GM21529 (cell line): ENCODE data around the gene CELF2.
"Not testable (repeated sequence)": the region's sequence is repeated elsewhere in the genome, so short reads cannot be mapped to it uniquely, and the experiment has no call there.

Experiments
- ATAC-seq: cut with Tn5 transposase; IDR thresholded peaks from one replicate; pipeline ENCODE4 v1.9.1; 2021; ENCODE audit not compliant: unreplicated experiment

The CELF2 gene

DNA sequence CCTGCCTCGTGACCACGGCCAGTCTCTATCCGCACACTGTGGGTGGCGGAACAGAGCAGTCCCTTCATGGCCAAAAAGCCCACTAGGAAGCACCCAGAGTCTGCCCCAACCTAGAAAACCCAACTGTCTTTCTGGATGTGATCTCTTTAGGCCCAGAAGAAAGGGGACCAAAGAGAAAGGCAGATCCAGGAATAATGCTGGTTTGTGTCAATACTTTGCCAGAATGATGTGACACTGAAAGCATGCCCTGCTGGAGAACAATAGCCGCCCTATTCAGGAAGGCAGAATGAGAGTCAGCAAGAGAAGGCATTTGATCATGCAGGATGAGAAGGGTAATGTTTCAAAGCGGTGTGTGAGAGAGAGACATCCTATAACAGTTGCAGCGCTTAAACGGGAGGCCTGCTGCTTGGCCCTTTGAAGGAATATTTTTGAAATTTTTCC lies 319.1 kb downstream of the CELF2 start:
- no peak for ATAC-seq

DNA sequence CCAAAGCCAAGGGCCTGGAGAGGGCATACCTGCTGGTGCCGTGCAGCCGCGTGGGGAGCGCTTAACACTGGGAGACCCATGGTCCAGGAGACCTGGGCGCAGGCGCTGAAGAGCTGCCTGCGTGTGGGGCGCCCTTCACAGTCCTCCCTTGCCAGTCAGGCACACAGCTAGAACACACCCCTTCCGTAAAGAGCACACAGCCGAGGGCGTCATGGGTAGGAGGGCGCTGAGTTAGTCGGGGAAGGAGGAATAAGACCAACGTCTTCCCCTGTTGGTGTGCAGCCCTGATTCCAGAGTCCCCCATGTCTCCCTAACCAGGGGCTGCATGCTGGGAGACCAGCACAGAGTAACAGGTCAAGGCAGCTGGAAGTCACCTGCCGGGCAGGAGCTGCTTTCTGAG lies 319.8 kb downstream of the CELF2 start:
- ATAC-seq = peak; percentile 40

DNA sequence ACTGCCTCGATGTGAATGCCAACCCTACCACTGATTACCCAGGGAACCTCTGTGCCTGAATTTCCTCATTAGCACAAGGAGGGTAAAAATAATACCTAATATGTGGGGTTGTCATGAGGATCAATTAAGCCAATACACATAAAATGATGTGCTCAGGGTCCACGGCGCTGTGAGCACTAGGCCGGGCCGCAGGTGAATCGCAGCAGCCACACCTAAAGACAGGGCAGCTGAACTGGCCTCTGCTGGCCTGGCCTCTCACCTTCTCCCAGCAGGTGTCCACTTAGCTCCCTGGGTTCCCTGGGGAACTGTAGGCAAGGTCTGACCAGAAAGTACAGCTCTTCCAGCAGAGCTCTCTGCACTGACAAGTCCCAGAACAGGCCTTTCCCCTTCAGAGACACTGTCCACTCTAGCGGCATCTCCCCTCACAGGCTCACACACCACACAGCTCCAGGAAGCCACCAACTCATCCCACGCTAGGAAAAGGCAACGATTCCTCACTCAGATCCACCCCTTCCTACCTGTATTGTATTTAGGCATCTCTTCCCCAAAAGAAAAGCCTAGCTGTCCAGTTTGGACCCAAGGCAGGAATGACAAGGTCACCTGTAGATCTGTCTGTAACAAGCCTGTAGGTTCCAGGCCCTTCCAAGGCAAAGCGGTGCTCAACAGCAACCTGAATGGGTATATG lies 320.6 kb downstream of the CELF2 start:
- no peak for ATAC-seq

DNA sequence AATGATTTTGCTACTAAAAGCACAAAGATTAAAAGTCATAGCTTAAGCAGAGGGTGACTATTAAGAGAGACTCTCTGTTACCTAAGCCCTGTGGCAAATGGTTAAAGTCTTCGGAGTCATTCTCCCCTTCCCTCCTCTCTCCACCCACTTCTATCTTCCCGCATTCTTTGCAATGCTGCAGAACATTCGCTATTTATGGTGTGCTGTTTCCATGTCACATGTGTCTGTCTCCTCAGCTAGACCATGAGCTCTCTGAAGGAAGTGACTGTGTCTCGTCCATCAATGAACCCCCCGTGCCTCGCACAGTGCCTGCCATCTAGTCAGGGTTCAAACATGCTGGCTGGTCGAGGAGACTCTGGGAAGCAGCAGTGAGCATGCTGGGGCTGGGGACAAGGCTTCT lies 321.3 kb downstream of the CELF2 start:
- no peak for ATAC-seq

DNA sequence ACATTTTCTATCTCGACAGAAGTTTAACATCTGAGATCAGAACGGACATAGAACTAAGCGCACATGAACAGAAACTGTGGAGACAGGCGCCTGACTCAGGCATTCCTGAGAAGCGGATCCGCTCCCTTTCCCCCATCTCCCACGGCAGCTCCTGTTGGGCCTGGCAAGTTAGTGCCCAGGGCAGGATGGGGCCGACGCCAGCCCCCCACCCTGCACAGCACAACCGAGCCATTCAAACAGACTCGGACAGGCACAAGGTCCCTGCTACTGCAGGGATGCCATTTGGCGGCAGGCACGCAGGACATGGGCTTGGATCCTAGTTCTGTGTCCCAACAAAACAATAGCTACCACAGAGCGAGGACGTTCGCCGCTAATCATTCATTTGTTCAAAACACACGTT lies 322.0 kb downstream of the CELF2 start:
- ATAC-seq = no peak

DNA sequence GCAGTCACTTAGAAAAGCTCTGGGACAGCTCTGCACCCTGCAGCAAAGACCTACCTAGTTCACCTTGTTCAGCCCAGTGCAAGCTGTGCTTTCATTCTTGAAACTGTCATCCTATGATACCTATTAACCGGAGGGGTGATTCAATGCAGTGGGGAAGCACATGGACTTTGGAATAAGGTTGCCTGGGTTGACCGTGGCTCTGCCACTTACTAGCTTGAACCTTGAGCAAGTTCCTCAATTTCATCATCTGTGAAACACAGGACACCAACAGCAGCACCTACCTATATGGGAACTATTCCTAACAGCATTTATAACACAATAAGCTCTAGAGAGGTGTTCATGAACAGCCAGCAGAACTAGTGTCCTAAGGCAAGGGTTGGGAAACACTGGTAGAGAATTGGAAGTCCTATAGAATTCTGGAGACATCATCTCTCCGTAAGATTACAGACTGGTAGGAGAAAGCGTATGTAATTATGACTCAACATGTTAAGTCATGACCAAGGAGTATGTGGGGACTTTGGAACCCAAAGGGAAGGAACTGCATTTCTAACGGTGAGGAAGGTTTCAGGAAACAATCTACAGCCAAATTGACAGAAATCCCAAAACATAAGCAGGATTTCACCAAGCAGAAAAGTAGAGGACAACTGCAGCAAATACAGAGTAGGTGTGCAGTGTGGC lies 323.8 kb downstream of the CELF2 start:
- ATAC-seq = no peak

DNA sequence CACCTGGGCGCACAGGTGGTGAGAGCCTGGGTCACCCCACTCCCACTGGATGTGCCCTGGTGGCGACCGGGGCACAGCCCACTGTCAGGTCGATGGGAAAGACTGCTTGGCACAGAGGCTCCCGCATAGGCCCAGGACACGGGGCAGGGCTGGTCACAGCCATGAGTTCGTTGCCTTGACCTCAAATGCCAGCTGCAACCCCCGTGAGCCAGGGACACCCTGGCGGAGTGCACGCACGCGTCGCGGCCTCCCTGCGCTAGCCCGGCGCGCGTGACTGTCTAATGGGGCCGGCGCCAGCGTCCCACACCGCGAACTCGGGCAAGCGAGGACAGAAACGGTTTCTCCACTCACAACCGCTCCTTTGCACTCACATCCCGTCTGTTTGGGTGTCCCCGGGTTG lies 326.4 kb downstream of the CELF2 start:
- ATAC-seq = no peak

DNA sequence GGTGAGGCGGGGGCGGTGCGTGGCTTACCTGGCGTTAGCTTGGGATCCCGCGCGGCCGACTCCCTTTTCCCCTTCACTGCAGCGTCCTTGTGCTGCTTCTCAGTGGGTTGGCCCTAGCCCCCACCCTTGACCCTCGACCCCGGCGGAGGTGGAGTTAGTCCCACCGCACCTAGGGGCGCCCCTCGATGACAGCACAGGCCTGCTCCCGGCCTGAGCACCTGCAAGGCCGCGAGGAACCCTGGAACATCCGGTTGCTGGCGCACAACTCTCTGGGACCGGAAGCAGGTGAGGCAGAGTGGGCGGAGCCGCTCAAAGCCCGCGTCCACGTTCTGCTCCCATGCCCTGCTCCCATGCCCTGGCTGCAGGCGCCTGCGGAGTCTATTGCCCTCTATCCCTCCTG lies 326.9 kb downstream of the CELF2 start:
- no peak for ATAC-seq

DNA sequence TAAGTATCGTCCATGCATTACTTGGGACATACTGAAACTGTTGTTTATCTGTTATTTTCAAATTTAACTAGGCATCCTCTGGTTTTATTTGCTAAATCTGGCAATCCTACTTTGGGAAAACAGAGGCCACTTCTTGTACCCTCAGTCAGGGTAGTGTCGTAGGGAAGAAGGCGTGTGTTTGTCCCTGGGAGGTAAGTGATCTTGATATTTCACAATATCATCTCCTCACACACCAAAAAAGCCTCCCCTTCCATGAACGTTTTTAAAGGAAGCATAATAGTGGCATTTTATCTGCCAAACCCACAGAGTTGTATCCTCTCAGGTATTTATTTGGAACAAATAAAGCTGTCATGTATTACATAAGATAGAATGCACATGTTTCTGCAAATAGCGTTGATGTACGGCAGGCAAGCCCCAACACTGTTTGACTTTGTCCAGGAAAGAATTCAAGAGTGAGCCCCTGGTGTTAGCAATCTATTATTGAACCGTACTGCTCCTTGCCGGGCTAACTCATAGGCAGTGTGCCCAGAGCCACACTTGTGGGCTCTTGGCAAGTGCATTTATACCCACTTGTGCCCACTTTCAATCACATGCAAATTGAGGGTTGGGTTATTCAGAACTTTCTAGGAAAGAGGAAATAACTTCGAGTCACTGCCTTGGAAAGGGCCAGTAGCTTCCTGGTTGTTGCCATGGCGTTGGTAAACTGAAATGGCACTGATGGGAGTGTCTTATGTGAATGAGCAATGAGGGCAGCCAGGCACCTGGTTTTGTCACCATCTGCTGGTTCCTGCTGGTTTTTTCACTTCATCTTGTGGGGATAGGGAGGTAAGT lies 327.8 kb downstream of the CELF2 start:
- ATAC-seq = peak; percentile 90

DNA sequence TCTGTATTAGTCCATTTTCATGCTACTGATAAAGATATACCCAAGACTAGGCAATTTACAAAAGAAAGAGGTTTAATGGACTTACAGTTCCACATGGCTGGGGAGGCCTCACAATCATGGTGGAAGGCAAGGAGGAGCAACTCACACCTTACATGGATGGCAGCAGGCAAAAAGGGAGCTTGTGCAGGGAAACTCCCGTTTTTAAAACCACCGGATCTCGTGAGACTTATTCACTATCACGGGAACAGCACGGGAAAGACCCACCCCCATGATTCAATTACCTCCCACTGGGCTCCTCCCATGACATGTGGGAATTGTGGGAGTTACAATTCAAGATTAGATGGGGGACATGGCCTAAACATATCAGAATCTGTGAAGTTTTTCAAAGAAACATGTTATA lies 329.9 kb downstream of the CELF2 start:
- not testable (repeated sequence) for ATAC-seq

DNA sequence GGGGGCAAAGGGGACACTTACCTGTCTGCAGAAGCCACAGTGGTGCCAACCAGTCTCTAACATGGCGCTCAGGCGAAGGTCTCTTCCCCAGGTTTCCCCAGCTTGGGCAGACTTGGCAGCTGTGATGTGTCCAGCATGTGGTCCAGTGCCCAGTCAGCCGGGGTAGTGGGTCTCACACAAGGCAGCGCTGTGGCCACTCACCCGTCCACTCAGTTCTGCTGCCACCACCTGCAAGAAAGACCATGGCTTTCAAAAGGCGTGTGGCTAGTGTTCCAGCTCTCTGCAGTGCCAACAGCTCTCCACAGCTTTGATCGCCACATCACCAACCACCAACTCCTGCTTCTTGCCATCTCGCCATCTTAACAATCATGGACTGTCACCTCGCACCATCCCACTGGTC lies 334.1 kb downstream of the CELF2 start:
- ATAC-seq = no peak

DNA sequence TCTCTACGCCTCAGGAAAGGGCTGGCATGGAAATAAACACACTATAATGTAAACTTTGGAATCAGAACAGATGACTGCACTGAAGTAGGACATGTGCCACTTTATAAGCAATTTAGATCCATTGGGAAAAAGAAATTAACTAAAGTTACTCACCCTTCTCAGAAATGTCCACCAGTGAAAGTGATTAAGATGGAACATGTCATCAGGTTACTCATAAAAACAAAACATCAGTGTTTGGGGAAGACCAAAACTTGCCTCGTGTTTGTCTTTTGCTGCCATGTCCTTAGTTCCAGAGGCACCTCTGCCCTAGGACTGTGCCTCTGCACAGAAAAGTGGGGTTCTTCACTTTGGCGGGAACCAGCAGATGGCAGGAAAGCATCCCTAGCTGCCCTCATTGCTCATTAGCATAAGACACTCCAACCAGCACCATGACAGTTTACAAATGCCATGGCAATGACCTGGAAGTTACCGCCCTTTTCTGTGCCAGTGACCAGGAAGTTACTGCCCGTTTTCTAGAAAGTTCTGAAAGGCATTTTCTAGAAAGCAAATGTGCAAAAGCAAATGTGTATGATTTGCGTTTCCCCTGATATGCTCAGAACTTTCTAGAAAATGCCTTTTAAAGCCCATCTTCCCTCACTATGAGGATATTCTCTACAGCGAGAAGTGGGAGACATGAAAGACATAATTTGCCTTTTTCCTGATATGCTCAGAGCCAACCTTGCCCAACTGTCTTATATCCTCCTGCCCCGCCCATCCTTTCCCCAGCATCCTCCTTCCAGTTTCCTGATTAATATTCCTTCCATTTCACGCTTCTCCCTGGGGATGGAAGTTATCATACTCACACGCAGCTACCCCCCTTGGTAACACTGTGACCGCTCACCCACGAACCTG lies 335.6 kb downstream of the CELF2 start:
- no peak for ATAC-seq

DNA sequence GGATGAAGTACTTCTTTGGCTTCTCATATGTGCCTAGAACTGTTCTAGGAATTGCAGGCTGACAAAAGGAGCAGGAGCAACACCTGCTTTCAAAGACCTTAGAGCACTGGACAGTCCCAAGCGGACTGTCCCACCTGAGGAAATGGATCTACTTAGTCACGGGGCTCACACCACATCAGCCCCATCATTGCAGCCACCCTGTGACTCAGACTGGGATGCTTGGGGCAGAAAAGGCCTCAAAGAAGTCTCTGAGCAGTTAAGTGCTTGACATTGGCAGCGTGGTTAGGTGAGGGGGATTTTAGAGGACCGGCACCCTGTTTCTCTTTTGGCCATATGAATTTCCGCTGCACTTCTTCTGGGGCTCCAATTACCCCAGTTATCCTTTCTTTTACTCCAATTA lies 337.2 kb downstream of the CELF2 start:
- no peak for ATAC-seq

DNA sequence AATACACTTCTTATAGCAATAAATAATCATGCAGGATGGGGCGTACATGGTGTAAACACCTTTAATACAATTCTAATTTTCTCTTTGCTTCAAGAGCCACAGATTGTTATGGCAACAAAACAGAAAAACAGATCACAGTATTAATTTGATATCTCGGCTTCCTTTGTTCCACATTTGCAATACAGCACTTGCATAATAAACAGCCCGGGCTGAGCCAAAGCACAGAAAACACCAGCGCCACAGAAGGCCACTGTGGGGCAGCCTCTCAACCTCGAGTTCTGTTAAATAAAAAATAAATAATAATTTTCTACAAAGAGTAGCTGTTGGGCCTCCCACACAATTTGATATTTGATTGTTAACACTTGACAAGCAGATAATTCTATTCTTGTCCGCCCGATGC lies 337.9 kb downstream of the CELF2 start:
- ATAC-seq = no peak

DNA sequence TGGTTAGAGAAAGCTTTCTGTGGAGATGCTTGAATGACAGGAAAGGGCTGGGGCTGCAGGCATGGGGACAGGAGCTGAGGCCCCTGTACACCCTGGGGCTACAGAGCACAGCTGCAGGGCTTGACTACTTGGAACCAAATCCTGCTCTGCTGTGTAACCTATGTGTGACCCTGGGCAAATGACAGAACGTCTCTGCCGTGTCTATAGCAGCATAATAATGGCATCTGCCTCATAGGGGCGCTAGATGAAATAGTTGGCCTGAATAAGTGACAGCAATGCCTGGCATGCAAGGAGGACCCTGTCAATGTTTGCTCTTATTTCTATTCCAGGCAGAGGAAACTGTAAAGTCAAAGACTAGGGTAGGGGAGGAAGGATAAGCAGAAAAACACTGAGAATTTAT lies 339.8 kb downstream of the CELF2 start:
- no peak for ATAC-seq

DNA sequence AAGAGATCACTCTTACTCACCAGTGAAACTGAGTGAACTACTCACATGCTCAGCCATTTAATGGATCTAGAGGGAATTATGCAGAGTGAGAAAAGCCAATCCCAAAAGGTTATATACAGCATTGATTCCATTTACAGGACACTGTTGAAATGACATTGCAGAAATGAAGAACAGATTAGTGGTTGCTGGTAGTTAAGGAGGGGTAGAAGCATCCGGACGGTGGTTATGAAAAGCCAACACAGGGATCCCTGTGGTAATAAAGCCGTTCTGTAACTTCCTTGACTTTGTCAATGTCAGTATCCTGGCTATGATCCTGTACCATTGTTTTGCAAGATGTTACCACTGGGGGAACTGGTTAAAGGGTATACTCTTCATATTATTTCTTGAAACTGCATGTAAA lies 340.3 kb downstream of the CELF2 start:
- ATAC-seq = no peak

DNA sequence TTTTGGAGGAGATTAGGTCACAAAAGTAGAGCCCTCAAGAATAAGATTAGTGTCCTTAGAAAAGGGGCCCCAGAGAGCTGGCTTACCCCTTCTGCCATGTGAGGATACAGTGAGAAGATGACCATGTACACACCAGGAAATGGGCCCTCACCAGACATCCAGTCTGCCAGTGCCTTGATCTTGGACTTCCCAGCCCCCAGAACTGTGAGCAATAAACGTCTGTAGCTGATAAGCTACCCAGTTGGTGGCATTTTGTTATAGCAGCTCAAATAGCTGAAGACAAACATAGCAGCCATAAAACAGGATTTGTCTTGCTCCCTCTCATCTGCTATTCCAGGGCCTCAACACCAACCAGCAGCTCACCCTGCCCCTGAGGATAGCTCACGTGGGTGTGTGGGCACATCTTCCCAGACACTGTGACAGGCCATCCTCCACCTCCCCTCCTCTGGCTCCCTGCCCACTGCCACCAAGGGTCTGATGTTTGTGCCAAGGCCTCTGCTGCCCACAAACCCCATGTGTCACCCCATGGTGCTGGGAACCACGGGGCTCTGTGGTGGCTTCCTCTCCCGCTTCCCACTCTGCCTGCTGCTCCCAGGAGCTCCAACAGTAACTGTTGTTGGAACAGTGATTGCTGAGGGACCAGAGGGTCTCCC lies 341.4 kb downstream of the CELF2 start:
- no peak for ATAC-seq

DNA sequence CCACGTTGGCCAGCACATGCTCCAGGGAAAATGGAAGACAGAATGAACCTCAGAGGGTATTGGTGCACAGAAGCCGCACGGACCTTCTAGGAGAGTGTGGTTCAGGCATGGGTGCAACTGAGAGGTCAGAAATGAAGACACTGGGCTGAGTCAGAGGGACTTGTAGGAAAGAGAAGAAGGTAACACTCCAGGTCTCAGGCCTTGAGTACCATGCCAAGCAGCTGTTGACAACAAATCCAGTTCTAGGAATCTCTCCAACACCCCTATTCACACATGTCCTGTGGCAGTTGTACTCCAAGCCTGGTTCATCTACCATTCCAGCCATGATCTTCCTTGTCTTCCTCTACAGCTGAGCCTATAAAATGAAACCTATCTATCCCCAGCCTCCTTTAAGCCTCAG lies 342.2 kb downstream of the CELF2 start:
- ATAC-seq = no peak

DNA sequence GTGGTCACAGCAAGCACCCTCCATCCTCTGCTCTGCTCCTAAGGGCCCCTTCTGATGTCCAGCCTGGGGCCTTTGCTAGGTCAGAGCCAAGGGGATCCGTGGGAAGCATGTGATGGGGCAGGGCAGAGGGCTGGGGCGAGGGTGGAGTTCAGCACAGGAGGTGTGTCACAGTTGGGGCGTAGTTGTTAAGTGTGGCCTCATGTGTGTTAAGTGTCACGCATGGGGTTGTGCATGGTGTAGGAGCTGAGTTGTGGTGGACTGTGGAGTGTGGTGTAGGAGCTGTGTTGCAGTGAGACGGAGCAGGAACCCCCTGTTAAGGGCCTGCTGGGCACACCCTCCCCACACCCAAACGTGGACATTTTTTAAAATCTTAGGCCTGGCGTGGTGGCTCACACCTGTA lies 345.8 kb downstream of the CELF2 start:
- no peak for ATAC-seq

DNA sequence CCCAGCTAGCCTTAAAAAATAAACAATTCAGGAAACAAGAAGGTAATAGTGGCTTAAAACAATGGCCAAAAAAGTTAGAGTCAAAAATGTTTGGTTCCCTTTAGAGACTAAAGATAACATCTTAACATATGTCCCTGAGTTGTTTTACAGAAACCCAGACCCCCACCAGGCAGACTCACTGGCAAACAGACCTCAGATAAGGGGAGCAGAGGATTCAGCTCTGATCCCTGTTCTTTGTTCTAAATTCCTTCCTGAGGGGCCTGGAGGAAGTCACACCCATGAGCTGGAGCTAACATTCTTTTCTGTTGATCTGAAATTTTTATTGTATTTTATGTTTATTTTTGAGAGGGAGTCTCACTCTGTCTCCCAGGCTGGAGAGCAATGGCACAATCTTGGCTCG lies 346.6 kb downstream of the CELF2 start:
- ATAC-seq = no peak

DNA sequence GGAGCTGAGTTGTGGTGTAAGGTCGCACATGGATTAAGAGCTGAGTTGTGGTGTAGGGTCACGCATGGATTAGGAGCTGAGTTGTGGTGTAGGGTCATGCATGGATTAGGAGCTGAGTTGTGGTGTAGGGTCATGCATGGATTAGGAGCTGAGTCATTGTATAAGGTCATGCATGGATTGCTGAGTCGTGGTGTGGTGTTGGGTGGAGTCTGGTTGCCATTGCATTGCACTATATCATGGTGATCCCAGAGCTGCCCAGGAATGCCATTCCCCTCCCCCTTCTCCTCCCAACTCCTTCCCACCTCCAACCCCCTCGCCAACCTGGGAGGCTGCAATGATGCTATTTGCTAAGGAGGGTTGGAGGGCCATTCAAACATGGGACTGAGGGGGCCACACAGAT lies 349.2 kb downstream of the CELF2 start:
- not testable (repeated sequence) for ATAC-seq
